Activated effector memory CD4-positive, alpha-beta T cell treated with Interleukin-2 at 50 U/mL for 16 hours (primary cell): ENCODE data around the gene ARHGAP42.
"Not testable (repeated sequence)": the region's sequence is repeated elsewhere in the genome, so short reads cannot be mapped to it uniquely, and the experiment has no call there.

Experiments used
- DNase-seq: peaks from one replicate; pipeline ENCODE4 v3.0.0-alpha.2; 2020

Gene ARHGAP42

DNA sequence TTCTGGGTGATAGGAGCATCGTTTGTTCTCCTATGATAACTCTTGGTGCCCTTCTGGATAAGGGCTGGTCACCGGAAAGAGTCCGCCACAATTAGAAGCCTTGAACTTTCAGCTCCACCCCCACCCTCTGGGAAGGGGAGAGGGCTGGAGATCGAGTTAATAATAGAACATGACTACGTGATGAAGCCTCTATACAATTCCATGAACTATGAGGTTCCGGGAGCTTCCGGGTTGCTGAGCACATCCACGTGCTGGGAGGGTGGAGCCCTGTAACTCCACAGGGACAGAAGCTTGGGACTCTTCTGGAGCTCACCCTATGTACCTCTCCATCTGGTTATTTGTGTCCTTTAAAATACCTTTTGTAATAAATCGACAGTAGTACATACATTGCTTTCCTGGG lies 40.3 kb downstream of the ARHGAP42 start:
- no peak for DNase-seq

- DNase-seq = no peak
These were observed 43.2 kb downstream of the ARHGAP42 start for GRCh38 chr11:100730266-100730665.

GRCh38 chr11:100731471-100731870 lies 44.4 kb downstream of the ARHGAP42 start:
- DNase-seq = no peak

- no peak for DNase-seq
These were observed 45.9 kb downstream of the ARHGAP42 start for GRCh38 chr11:100732949-100733348.

- DNase-seq = no peak
These were observed 47.8 kb downstream of the ARHGAP42 start for GRCh38 chr11:100734743-100735527.

DNA sequence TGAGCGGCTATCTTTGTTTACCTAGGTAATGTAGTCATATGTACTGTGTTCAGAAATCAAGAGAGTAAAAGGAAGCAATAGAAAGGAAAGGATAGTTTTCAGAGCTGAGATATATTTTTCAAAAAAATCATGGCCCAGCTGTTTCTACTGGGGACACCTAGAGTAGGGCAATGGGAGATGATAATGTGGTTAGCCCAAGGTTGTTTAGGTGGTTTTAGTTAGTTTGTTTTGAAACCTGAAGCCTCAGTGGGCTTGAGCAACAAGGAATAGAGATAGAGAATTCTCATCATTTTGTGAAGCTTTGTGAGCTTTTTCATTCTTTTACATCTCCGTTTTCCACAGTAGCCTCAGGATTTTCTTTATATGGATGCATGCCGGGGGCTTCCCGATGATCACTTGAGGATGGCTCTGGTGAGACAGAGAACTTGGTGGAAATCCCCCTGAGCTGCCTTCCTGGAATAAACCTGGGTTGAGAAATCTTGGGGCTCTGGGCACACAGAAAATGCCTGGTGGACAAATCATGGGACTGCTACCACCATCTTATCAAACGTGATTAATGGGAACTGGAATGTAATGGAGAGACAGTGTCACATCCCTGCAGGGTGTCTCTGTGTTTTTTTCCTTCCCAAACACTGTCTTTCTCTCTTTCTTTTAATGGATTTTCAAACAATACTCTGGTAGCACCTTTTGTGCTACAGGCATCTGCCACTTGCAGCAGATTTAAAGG lies 49.0 kb downstream of the ARHGAP42 start:
- no peak for DNase-seq

DNA sequence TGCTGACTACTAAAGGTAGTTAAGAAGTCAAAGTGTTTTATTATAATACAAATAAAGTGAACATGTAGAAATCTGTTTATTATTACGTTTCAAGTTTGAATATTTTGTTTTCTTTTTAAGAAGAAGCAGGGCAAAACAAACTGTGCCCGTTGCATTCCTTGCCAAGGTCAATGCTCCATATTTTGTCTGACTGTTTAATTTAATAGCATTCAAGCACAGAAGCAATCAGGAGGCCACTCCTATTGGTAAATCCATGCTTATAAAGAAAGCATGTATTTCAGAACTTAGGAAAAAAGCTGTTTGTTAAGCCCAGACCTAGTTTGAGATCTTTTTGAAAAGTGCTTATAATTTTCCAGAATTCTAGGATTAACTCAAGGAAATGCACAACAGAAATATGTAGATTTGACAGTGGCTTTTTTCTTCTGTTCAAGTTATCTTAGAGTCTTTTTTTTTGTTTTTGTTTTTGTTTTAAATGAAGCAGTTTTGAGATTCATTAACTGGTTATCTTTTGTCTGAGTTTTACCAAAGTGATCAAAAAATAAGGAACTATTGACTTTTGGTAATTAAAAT lies 51.7 kb downstream of the ARHGAP42 start:
- DNase-seq = no peak

DNA sequence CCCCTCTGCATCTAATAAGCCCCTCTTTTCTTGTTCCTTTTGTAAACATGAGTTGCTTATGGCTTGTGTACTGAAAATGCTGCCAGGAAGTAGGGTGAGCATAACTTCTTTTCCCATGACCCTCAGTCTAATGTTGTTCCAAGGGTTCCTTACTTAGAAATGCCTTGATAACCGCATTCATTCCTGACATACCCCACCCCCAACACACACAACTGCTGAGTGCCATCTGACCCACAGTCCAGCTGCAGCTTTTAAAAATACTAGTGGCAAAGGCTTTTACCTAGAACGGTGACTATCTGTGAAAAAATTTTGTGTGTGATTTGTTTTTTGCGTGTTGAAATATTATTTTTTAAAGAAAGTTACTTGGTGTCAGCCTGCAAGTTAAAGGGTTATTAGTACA lies 52.6 kb downstream of the ARHGAP42 start:
- DNase-seq = no peak

DNA sequence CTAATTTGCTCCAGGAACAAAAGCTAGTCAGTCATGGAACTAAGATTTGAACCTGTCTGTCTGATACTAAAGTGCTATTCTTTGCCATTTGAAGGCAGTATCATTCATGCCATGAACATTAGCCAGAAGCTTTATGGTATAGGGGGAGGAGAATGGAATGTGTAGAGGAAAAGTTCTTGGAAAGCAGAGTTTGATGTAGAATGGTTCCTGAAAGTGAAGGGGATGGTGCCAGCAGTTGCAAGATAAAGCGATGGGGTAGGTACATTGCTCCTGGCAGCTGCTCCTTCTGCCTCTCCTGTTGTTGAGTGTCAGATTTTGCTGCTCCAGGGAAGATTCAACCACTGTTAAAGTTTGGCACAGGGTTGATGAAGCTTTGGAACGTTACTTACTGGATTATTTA lies 53.4 kb downstream of the ARHGAP42 start:
- no peak for DNase-seq

- no peak for DNase-seq
These were observed 55.0 kb downstream of the ARHGAP42 start for GRCh38 chr11:100741866-100742625.

DNA sequence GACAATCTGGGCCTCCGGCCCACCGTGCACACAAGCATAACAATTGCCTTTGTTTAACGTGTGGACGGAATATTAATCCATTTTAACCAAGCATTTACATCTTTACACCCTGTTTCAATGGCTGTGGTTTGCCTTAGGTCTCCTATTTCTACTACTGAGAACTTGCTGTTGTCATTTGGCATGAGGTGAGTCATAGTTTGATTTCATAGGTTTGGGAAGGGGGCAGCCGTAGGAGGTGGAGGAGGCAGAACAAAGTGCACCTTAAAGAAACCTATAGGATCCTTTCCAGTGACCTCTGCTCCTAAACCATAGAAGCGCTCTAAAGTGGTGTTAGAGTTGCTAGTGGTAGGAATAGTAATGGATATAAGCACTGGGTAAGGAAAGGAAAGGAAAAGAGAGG lies 59.4 kb downstream of the ARHGAP42 start:
- DNase-seq = no peak

DNA sequence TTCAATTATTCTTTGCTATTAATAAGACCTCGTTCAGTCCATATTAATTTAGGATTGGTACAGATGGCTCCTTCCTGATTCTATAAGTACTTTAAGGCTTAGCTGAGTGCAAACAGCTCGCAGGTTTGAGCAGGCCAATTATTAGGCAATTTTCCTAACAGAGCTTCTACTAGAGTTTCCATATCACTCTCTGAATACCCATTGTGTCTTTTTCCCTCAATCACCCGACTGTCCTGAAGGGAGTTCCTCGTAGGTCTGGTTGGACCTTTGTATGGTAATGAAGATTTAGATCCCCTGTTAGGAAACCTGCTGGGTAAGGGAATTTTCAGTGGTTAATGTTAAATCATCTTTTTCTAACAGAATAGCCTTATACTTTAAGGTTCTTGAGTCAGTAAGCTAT lies 61.1 kb downstream of the ARHGAP42 start:
- no peak for DNase-seq

GRCh38 chr11:100749887-100750565 lies 62.9 kb downstream of the ARHGAP42 start:
- DNase-seq = not testable (repeated sequence)

DNA sequence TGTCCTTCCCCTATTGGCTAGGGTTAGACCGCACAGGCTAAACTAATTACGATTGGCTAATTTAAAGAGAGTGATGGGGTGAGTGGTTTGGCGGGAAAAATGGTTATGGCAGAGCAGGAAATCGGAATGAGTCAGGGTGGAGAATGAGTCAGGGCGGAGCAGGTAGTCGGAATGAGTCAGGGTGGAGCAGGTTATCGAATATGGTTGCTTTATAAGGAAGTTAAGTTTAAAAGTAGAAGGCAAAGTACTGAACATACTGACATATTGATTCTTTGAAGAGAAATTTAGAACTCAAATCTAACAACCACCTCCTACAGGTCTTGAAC lies 63.4 kb downstream of the ARHGAP42 start:
- not testable (repeated sequence) for DNase-seq

DNA sequence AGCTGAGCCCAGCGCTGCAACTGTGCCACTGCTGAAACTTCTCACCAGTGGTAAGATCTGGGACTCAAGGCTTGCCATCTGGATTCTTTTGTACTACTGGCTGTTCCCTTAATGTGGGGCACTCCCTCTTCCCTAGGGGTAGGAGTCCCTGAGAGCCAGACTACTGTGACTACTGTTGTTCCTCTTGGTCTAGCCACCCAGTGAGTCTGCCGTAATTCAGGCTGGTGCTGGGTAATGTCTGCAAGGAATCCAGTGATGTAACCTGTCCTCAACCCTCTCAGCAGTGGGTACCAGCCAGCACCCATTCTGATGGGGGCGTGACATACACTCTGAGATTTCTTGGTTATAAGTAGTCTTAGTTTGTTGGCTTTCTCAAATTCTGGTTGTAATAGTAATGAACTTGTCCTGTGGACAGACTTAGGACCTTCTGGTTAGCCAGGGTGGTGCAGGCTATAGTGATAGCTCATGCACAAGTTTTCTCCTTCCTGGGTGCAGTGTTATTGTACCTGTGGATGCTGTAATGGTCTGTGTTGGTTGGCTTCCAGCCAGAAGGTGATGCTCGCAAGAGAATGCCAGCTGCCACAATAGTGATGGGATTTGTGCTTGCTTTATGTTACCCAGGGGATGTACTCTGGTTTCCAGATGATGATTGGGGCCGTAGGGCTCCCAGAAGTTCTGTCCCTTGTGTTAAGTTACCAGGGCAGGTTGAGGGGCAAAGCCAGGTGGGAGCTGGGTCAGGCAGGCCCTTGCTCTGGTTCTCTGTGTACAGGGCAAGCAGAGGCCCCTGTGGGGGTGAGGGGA lies 65.5 kb downstream of the ARHGAP42 start:
- no peak for DNase-seq

GRCh38 chr11:100753172-100753543 lies 66.1 kb downstream of the ARHGAP42 start:
- DNase-seq = no peak

DNA sequence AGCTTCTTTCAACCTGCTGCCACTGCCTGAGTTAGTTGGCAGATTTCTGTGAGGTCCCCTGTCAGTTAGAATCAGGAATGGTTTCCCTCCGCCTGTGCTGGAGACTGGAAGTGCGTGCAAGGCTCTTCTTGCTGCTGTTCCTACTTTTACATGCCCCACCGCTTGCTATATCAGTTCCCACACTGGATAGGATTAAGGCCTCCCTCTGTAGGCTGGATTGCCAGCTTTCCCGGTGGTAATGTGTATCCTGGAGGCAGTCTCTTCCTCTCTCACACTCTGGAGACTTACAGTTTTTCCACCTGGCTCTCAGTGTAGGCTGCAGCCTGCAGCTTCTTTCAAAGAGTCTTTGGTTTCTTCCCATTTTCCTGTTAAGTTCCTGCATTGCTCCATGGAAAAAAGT lies 66.5 kb downstream of the ARHGAP42 start:
- no peak for DNase-seq

GRCh38 chr11:100756559-100756958 lies 69.5 kb downstream of the ARHGAP42 start:
- no peak for DNase-seq

GRCh38 chr11:100757646-100758045 lies 70.6 kb downstream of the ARHGAP42 start:
- no peak for DNase-seq

- DNase-seq = no peak
These were observed 72.0 kb downstream of the ARHGAP42 start for GRCh38 chr11:100759106-100759505.

- DNase-seq = no peak
These were observed 72.8 kb downstream of the ARHGAP42 start for GRCh38 chr11:100759856-100760255.

- no peak for DNase-seq
These were observed 73.7 kb downstream of the ARHGAP42 start for GRCh38 chr11:100760744-100761143.
